GM19193 (cell line): ENCODE data around the gene ZNF425.

ENCODE experiments used
- POLR2A ChIP-seq: IDR thresholded peaks from 4 replicates; pipeline ENCODE4 v1.6.1; 2011; ENCODE audit not compliant: insufficient read depth, insufficient read length; ENCODE audit errors: extremely low read depth

Gene ZNF425

GRCh38 chr7:149147072-149147751 is 21.1 kb upstream of the ZNF425 start, which contains the start of gene ZNF398:
ZNF398 (plus strand) TSS chr7:149147453; CDS start chr7:149147743, 290 bp downstream.
- peak; percentile 73 for TF ChIP-seq POLR2A

- no peak for TF ChIP-seq POLR2A
Measured at GRCh38 chr7:149145031-149145845, 19.1 kb upstream of the ZNF425 start.

GRCh38 chr7:149141893-149142292 is 15.8 kb upstream of the ZNF425 start:
- no peak for TF ChIP-seq POLR2A

DNA sequence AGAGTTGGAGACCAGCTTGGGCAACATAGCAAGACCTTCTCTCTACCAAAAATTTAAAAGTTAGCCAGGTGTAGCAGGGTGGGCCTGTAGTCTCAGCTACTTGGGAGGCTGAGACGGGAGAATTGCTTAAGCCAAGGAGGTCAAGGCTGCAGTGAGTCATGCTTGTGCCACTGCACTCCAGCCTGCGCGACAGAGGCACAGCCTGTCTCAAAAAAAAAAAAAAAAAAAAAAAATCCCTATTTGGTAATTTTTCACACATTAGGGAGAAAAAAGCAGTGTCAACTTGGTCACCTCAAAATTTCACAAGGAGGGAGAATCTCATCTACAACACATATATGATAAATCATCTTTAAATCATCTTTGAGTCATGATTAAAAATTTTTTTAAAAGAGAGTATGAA is 14.7 kb upstream of the ZNF425 start:
- no peak for TF ChIP-seq POLR2A

- TF ChIP-seq POLR2A: no peak
Measured at GRCh38 chr7:149136118-149136517, 10.0 kb upstream of the ZNF425 start.

- TF ChIP-seq POLR2A: no peak
Measured at GRCh38 chr7:149133028-149133710, 7.0 kb upstream of the ZNF425 start.

DNA sequence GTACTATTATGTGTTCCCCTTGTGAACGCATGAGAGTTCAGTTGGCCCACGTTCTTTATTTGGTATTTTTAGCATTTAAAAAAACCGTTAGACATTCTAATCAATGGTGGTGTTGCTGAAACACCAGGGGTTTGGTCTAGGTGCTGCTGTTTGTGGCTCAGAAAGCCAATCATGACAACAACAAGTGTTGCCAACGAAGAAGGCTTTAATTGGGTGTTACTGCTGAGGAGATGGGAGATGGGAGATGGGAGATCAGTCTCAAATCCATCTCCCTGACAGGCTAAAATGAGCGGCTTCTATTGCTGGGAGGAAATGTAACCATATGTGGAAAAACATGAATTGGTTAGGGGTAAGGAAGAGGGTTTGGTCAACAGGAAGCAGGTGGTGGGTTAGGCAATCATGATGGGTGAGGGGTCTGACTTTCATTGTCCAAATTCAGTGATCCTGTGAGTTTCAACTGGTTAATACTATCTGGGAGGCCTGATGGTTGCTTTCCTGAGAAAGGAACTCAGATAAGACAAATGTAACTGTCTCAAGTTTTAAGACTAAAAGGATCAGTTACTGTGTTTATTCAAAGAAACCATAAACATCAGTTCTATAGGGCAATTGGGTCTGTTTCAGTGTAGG is 4.6 kb upstream of the ZNF425 start:
- no peak for TF ChIP-seq POLR2A

DNA sequence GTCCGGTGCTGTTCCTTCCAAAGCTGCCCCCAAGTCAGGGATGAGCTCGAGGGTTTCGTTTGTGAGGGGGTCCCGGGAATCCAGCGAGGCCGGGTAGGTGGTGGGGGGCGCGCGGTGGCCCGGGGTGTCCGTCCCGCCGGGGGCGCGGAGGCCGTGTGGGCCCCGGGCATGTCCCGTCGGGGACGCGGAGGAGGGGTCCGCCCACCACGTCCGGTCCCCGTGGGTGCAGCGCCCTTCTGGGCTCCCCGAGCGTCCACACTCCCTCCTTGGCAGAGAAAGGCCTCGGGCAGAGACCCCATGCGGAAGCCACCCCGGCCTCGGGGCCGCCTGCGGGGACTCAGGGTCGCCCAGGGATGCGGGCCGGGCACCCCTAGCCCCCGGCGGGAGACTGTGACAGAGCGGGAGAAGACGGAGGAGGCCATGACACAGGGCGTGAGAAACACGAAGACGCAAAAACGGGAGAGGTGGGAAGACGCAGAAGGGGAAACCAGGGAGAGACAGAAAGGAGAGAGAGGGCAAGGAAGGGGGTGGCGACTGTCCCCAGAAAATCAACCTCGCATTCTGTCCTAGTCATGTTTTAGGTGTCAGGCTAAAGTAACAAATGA is 640 bp upstream of the ZNF425 start:
- no peak for TF ChIP-seq POLR2A

DNA sequence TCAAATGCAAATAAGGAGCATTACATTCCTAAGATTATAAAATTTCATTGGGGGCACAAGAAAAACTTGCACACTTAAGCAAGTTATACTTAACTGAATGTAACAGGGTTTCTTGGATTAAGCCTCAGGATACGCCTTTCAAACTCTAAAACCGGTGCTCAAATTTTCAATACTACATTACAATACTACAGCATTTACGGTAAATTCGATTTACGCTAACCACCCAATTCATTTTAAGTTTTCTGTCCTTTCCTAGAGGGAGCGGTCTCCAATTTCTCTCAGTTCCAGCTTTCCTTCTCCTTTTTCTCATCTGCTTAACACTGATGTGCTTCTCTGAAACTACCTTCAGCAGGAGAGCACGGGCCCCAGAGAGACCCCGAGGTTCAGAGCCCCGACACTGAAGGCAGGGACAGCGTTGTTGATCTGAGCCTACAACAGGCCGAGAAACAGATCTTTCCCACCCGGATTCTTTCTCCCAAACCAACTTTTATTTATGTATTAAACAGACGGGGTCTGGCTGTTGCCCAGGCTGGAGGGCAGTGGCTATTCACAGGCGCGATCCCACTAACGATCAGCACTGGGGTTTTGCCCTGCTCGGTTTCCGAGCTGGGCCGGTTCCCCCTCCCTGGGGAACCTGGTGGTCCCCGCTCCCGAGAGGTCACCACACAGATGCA is 798 bp downstream of the ZNF425 start:
- no peak for TF ChIP-seq POLR2A

DNA sequence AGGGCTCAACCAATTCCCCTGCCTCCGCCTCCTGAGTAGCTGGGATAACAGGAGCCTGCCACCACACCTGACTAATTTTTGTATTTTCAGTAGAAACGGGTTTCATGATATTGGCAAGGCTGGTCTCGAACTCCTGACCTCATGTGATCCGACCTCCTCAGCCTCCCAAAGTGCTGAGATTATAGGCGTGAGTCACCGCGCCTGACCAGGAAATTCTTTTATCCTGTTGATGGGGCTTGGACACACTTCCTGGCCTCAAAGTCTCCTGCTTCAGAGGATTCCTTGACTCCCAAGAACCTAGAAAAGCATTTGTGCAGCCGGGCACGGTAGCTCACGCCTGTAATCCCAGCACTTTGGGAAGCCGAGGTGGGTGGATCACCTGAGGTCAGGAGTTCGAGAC is 16.2 kb downstream of the ZNF425 start:
- TF ChIP-seq POLR2A: no peak

DNA sequence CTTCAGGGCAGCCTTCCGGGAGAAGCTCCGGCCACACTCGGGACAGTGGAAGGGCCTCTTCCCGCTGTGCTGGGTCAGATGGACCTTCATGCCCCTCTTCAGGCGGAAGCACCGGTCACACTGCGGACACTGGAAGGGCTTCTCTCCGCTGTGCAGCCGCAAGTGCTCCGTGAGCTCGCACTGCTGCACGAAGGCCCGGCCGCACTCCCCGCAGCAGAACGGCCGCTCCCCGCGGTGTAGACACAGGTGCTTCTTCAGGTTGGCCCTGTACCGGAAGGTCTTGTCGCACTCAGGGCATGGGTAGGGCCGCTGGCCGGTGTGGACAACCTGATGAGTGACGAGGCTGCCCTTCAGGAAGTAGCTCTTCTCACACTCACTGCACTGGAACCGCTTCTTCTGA is 21.4 kb downstream of the ZNF425 start:
- TF ChIP-seq POLR2A: no peak

GRCh38 chr7:149104214-149104613 is 21.9 kb downstream of the ZNF425 start:
- TF ChIP-seq POLR2A: no peak

DNA sequence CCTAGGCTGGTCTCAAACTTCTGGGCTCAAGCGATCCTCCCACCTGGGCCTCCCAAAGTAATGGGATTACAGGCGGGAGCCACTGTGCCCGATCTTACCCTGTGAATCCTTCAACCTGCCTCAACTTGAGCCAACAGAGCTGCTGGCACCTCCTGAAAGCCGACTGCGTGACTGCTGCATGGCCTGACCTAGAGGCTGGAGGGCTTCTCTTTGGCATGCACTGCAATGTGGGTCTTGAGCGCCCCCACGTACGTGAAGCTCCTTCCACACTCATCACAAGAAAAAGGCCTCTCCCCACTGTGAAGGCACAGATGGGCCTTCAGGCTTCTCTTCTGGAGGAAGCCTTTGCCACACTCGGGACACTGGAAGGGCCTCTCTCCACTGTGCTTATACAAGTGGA is 22.7 kb downstream of the ZNF425 start:
- TF ChIP-seq POLR2A: no peak

GRCh38 chr7:149102666-149103065 is 23.5 kb downstream of the ZNF425 start:
- no peak for TF ChIP-seq POLR2A

- TF ChIP-seq POLR2A: no peak
Measured at GRCh38 chr7:149100821-149101220, 25.3 kb downstream of the ZNF425 start.

DNA sequence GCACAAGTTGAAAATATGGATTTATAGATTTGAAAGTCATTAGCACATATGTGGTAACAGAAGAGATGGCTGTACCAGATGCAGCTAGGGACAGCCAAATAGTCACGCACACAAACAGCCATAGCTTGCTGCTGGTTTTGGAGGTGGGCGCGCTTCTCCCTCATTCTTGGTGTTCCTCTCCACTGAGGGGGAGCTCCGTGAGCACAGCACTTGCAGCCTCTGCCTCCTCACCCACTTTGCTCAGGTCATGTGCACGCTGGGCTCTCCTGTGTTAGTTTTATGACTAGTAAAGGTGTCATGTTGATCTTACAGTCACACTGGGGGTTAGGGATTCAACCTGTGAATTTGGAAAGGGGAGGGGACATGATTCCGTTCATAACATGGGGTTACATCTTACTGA is 27.1 kb downstream of the ZNF425 start:
- no peak for TF ChIP-seq POLR2A
